GM12874 (cell line): ENCODE results near the gene TRDN.

Source experiments
- CTCF ChIP-seq: IDR thresholded peaks from 2 replicates; pipeline ENCODE4 v1.5.1; 2011; ENCODE audit warnings: low read depth, mild to moderate bottlenecking, control low read depth, low read length, moderate library complexity; ENCODE audit not compliant: insufficient read depth

The TRDN gene

GRCh38 chr6:123519189-123519505, 117.6 kb downstream of the TRDN start:
- TF ChIP-seq CTCF: no peak

DNA sequence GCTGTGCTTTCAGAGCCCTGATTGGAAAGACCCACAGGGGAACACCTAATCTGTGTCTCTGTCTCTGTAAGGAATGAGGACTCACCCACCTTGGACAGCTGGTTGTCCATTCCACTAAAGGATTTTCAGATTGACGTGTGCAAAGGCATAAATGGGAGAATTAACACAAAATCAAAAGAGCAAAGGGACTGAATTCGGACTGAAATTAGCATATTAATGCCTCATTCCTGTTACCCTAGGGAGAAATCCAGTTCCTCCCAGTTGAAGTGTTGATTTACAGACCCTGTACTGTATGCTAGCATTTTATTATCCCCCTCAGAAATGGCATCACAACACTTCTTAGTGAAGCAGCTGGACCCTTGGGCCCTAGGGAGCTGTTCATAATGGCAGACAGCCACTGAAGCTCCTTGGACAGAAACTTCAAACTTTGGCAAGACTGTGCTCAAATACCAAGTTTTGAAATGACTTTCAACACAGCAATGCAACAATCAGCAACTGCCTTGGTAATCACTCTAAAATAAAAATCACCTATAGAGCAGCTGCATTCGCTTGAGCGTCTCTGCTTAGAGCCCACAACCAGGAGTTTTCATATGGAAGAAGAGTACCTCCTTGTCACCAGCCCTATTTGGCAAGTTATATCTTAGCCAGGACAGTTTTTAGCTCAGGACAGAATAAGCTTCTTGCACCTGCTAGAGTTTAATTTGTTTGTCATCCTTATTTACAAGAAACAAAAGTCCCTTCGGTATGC, 118.1 kb downstream of the TRDN start:
- TF ChIP-seq CTCF: no peak

DNA sequence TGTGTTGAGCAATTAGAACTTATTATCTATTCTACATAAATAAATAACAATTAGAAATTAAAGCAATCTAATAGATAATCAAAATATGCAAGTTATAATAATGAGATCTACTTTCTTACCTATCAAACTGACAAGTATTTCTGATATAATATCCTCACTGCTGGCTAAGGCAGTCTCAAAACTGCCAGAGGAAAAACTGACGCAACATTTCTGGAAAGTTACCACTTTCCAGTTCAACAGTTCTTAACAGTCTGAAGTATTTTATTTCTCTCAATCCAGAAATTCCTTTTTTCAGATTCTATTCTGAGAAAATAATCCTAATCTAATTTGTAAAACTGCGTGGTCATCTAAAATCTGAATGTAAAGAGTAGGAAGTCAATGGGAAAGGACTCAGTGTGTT, 121.0 kb downstream of the TRDN start:
- TF ChIP-seq CTCF: no peak

- TF ChIP-seq CTCF: no peak
Measured at GRCh38 chr6:123509112-123509511, 127.6 kb downstream of the TRDN start.

GRCh38 chr6:123508290-123508689, 128.5 kb downstream of the TRDN start:
- no peak for TF ChIP-seq CTCF

DNA sequence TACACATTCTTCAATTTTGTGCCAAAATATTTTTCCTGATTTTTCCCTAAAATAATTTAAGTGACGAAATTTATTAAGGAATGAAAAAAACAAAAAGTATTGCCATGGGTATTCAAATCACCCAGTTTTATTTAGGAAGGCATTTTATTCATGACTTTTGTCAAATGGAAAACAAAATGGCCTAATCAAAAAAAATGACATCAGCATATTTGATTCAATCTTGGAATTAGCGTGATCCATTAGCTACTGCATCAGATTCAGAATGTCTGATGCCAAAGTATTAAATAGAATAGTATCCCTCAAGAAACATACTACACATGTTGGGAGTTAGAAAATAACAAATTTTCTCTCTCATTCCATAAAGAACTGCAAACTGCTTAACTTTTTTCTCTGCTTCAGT, 129.2 kb downstream of the TRDN start:
- no peak for TF ChIP-seq CTCF

DNA sequence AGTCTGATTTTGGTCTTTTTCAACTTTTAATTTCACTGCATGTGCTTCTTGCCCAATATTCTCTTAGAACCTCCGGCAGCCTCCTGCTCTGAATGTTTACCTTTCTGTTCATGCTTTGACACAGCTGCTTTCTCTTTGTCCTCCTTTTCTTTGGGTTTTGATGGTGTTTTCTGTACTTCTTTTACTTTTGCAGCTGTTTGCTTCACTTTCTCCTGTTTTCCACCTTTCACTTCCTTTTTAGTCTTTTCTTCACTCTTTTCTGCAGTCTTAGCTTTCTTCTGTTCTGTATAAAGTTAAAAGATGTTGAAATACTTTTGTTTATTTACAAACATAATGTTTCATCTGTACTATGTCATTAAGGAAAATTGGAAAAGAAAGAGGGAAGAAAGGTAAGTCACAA, 133.1 kb downstream of the TRDN start:
- TF ChIP-seq CTCF: no peak

DNA sequence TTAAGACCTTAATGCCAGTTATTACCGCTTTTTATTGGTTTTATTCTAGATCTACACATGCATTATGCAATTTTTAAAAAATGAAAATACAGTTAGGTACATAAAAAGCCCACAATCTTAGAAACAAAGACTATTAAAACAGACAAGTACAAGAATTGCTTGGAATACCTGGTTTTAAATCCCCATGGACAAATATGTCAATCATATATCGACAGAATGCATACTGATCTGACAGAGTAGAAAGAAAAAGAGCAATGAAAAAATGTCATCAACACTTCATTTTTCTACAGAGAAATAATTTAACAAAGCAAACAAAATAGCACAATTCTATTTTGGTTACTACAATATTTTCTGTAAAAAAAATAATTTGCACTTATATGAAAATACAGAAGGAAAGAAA, 139.7 kb downstream of the TRDN start:
- no peak for TF ChIP-seq CTCF
